Activated naive CD4-positive, alpha-beta T cell treated with anti-CD3 and anti-CD28 coated beads, Interleukin-2, amount 10 ng/mL, durations not matched to agents 5 hours and 36 hours (primary cell): Measurements from ENCODE around the gene NAV2. TPM values are rescaled to one million over a fixed set of nuclear protein-coding genes. Genes with fewer than 3 reads are reported as not detected.

Experiments used
- microRNA-seq: library from miRNA; unstranded; fragments of <30 nt; microRNA quantifications from one replicate; pipeline ENCODE4 v1.2.0, GENCODE V29; 2022; ENCODE audit warnings: borderline microRNAs expressed, borderline replicate concordance
- total RNA-seq, 2 experiments: library from RNA; stranded (reverse); gene quantifications; one replicate each; pipeline ENCODE4 v1.2.3, GENCODE V29; 2021

Gene NAV2, protein sequence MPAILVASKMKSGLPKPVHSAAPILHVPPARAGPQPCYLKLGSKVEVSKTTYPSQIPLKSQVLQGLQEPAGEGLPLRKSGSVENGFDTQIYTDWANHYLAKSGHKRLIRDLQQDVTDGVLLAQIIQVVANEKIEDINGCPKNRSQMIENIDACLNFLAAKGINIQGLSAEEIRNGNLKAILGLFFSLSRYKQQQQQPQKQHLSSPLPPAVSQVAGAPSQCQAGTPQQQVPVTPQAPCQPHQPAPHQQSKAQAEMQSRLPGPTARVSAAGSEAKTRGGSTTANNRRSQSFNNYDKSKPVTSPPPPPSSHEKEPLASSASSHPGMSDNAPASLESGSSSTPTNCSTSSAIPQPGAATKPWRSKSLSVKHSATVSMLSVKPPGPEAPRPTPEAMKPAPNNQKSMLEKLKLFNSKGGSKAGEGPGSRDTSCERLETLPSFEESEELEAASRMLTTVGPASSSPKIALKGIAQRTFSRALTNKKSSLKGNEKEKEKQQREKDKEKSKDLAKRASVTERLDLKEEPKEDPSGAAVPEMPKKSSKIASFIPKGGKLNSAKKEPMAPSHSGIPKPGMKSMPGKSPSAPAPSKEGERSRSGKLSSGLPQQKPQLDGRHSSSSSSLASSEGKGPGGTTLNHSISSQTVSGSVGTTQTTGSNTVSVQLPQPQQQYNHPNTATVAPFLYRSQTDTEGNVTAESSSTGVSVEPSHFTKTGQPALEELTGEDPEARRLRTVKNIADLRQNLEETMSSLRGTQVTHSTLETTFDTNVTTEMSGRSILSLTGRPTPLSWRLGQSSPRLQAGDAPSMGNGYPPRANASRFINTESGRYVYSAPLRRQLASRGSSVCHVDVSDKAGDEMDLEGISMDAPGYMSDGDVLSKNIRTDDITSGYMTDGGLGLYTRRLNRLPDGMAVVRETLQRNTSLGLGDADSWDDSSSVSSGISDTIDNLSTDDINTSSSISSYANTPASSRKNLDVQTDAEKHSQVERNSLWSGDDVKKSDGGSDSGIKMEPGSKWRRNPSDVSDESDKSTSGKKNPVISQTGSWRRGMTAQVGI (N-terminal part only)
- under 1 TPM; 0.20 to 0.41 TPM for total RNA-seq

DNA sequence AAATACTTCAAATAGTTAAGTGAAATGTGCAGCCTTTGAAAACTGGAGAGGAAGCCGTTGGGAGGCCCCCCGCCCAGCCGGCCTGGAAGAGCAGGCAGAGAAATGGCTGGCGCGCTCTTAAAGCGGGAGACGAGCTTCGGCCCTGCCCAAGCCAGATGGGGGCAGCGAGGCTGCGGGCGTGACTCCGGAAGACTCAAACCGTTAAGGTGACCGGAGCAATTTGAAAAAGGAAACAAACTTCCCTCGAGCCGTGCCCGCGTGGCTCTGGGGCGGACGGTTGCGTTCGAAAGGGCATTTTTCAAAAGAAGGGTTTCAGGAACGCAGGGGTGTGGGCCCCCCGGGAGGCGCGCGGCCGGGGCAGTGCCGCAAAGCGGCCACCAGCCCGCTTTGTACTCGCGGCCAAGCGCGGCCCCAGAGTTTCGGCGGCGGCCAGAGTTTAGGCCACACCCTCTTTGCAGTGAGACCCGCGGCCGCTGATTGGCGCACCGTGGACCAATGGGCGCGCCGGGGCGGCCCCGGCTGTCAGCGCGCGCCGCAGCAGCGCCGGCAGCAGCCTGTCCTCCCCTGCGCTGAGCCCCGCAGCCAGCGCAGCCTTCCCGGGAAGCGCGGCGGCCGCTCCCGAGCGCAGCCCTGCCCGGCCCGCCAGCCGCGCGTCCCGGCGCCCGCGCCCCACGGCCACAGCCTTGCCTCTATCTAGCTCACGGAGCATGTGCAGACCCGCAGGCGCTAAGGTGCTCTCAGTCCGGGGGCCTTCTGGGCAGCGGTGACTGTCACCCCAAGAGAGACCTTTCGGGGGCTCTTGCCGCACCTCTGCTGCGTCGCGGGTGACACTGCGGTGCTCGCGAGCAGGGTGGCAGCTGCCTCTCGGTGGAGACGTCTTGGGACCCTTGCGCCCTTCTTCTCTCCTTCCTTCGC lies at the start of gene NAV2:
NAV2 (plus strand) TSS at position 557 of the 915 bp plus-strand sequence. CDS start 859 bp downstream, outside the sequence.

DNA sequence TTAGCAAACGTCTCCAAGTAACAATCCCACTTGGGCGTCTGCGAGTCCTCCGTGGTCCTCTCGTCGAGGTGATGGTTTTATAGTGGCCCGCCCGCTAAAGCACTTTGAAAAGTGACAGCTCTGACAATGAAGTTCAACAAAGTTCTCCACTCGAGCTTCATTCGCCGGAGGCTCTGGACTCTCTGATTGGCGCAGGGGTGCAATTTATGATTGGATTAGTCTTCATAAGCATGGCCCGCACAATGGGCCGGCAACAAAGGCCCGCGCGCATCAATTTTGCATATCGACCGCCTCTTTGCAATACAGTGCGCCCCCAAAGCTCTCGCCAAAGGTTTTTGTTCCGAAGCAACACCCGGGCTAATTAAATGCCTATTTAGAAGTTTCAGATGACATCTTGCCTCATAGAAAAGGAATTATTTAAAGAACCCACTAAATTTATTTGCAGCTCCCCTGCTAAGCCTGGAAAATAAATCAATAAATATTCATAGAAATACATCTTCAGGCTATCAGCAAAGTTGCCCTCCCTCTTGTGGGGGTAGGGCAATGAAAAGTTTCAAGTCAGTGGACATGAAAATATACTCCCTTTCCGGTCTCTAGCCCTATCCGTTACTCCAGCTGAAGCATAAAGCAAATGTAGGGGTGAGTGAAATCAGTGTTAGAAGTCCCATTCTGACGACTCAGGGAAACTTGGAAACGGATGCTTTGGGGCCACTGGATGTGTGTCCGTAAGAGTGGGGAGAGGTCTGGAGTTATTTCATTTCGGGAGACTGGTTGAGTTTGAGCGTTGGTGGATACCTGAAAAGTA lies 448.0 kb downstream of the NAV2 start, which contains the start of gene DBX1:
DBX1 (minus strand) TSS at position 51 of the 805 bp plus-strand sequence. CDS start 151 bp downstream, outside the sequence.

Small RNAs within 50 kb of the gene (microRNA-seq; reads per million reads assigned to microRNA genes)
- gene MIR4694, result not detected
